Upper lobe of left lung (tissue), 6 donors: ENCODE data around the gene SUSD5. TPM values are rescaled to one million over a fixed set of nuclear protein-coding genes. Genes with fewer than 3 reads are reported as not detected.
"Not testable (repeated sequence)": the region's sequence is repeated elsewhere in the genome, so short reads cannot be mapped to it uniquely, and the experiment has no call there.

Source experiments
- ATAC-seq, 2 donors: fragments of 200-7000 bp; cut with Tn5 transposase; one replicate each; pipeline ENCODE4 v1.9.1; 2022; ENCODE audit warnings: mild to moderate bottlenecking in 2 of 2, moderate library complexity in 2 of 2; ENCODE audit not compliant: low FRiP score in 2 of 2
- DNase-seq, 2 donors: peaks; one replicate each; pipeline ENCODE4 v3.0.0-alpha.2; 2019 to 2020
- H3K27ac ChIP-seq, 4 donors: fragments of 200-600 bp; sonication (generic); one replicate each; pipeline ENCODE4 v1.5.1; 2016 to 2019
- H3K27me3 ChIP-seq, 4 donors: fragments of 200-600 bp; sonication (generic); one replicate each; pipeline ENCODE4 v1.5.1; 2017 to 2019
- H3K36me3 ChIP-seq, 4 donors: fragments of 200-600 bp; sonication (generic); one replicate each; pipeline ENCODE4 v1.5.1; 2016 to 2019
- H3K4me1 ChIP-seq, 4 donors: fragments of 200-600 bp; sonication (generic); one replicate each; pipeline ENCODE4 v1.5.1; 2018 to 2019
- H3K4me3 ChIP-seq, 4 donors: fragments of 200-600 bp; sonication (generic); one replicate each; pipeline ENCODE4 v1.5.1; 2017 to 2019; ENCODE audit warnings: mild to moderate bottlenecking in 2 of 4, moderate library complexity in 1 of 4
- H3K9me3 ChIP-seq, 4 donors: fragments of 200-600 bp; sonication (generic); one replicate each; pipeline ENCODE4 v1.5.1; 2018 to 2019
- EP300 ChIP-seq, 4 donors: sonication (generic); formaldehyde crosslinking; IDR thresholded peaks; one replicate each; pipeline ENCODE4 v1.5.1; 2017; ENCODE audit warnings: antibody characterized with exemption in 4 of 4, control low read depth in 2 of 4
- POLR2A ChIP-seq, 4 donors: fragments of 450-650 bp; IDR thresholded peaks; one replicate each; pipeline ENCODE4 v1.5.1; 2016 to 2017; ENCODE audit warnings: antibody characterized with exemption in 4 of 4, mild to moderate bottlenecking in 2 of 4
- POLR2AphosphoS5 ChIP-seq, 2 donors: sonication (generic); formaldehyde crosslinking; IDR thresholded peaks; one replicate each; pipeline ENCODE4 v1.5.1; 2017; ENCODE audit warnings: antibody characterized with exemption in 2 of 2
- WGBS, 2 donors: methylation state at CpG; one replicate each; pipeline ENCODE4 v1.1.5; 2017 to 2018; 5-methylcytosine and 5-hydroxymethylcytosine counted together
- total RNA-seq, 6 donors: library from RNA; depleted of rRNA in 4 of 6; stranded (reverse); fragments of >200 nt in 4 of 6; gene quantifications; one replicate each; pipeline versions ENCODE4 v1.1.0 to v1.2.1, GENCODE V29; 2016 to 2021
- TF ChIP-seq, protein P1 (sequence below), 6 experiments: fragments of 450-650 bp in 4 of 6; fragments of 200-600 bp in 2 of 6; sonication (generic) in 2 of 6; IDR thresholded peaks; one replicate each; pipeline ENCODE4 v1.5.1; 2016 to 2019; ENCODE audit warnings: antibody characterized with exemption in 6 of 6
- donor health status: DM: no; HTN: no; CAD: no; lungs with moderate emphysema.
- donor health status: DM: no; HTN: yes; CAD: no; lungs with severe emphysema.

SUSD5 gene
- total RNA-seq, 6 donors from 2014 or later: 0.20 to 1.1 (median 0.96) TPM; not detected in 2

DNA sequence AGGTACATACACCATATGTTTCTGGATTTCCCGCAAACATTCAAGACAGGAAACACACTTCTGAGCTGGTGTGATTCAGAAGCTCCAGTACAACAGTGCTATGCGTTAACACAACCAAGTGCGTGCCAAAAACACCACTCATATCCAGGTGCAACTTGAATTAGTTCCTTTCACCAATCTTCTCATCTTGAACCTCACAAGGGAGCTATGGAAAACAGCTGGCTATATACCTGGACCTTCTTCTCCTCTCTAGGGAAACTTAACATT, 31.3 kb downstream of the SUSD5 start:
- no peaks in the 10 kb centered on the region for H3K27me3 ChIP-seq
- no peak overlapping the region for H3K27ac ChIP-seq
- no peak for DNase-seq
- H3K4me1 ChIP-seq: no peaks in the 10 kb centered on the region
- TF ChIP-seq POLR2AphosphoS5 (IDR thresholded peaks at IDR 0.05) (no peak), EP300 (IDR thresholded peaks at IDR 0.05) (no peak), POLR2A (IDR thresholded peaks at IDR 0.05) (no peak)
- TF ChIP-seq, protein P1, sequence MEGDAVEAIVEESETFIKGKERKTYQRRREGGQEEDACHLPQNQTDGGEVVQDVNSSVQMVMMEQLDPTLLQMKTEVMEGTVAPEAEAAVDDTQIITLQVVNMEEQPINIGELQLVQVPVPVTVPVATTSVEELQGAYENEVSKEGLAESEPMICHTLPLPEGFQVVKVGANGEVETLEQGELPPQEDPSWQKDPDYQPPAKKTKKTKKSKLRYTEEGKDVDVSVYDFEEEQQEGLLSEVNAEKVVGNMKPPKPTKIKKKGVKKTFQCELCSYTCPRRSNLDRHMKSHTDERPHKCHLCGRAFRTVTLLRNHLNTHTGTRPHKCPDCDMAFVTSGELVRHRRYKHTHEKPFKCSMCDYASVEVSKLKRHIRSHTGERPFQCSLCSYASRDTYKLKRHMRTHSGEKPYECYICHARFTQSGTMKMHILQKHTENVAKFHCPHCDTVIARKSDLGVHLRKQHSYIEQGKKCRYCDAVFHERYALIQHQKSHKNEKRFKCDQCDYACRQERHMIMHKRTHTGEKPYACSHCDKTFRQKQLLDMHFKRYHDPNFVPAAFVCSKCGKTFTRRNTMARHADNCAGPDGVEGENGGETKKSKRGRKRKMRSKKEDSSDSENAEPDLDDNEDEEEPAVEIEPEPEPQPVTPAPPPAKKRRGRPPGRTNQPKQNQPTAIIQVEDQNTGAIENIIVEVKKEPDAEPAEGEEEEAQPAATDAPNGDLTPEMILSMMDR (IDR thresholded peaks at IDR 0.05): no peak
- no peaks in the 10 kb centered on the region for H3K9me3 ChIP-seq
- no peaks in the 10 kb centered on the region for H3K36me3 ChIP-seq
- no peak overlapping the region for H3K4me3 ChIP-seq
- no peak for ATAC-seq
- WGBS, 2 donors: 82 to 83% methylated on average over 3 of the region's 3 CpGs

DNA sequence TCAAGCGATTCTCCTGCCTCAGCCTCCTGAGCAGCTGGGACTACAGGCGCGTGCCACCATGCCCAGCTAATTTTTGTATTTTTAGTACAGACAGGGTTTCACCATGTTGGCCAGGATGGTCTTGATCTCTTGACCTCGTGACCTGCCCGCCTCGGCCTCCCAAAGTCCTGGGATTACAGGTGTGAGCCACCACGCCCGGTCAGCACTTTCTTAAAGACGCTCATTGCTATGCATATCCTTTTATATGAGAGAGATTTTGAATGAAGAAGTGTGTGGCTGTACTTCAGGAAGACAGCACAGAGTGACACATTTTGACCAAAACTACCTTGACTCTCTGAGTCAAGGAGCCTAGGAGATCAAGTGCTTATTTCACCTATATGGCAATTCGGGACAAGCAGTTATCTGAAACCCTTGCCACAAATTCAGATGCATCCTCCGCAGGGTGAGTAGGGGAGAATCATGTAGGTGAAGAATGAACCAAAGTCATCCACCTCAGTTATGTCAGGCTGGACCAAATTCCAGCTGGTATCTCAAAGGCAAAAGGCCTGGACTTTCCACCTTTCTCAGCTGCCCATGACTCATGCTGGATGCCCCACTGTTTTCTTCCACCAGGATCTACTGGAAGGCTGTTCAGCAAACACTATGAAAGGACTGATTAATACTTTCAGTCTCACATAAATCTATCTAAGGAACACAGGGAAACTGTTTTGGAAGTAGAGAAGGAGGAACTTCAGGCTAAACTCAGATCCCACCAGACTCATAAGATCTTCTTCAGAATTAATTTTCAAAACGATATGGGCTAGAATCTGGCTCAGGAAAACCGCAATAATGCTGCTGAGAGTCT, 31.9 kb downstream of the SUSD5 start:
- Histone ChIP-seq H3K4me1 (no peaks in the 10 kb centered on the region), H3K36me3 (no peaks in the 10 kb centered on the region), H3K27me3 (no peaks in the 10 kb centered on the region), H3K9me3 (no peaks in the 10 kb centered on the region), H3K4me3 (no peak overlapping the region), H3K27ac (no peak overlapping the region)
- DNase-seq (no peak), ATAC-seq (no peak)
- WGBS, 2 donors: 90 to 91% methylated on average over 13 of the region's 13 CpGs
- TF ChIP-seq POLR2A (IDR thresholded peaks at IDR 0.05): no peak
- TF ChIP-seq, protein P1 (IDR thresholded peaks at IDR 0.05): no peak
- TF ChIP-seq EP300 (IDR thresholded peaks at IDR 0.05): no peak
- TF ChIP-seq POLR2AphosphoS5 (IDR thresholded peaks at IDR 0.05): no peak

DNA sequence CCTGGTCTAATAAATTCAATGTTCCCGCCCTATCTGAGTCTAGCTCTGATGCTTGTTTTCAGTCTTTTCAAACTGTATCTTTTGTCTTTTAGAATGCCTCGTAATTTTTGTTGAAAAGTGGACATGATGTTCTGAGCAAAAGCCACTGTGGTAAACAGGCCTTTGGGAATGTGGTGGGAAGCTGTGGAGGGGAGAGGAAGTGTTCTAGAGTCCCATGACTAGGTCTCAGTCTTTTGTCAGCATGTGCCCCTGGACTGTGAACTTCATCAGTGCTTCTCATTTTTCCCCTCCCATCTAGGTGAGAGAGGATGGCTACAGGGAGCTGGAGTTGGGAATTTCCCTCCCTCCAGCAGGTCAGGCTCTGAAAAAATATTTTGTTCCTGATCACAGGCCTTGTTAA, 33.7 kb downstream of the SUSD5 start:
- TF ChIP-seq, protein P1 (IDR thresholded peaks at IDR 0.05): no peak
- TF ChIP-seq EP300 (IDR thresholded peaks at IDR 0.05) (no peak), POLR2A (IDR thresholded peaks at IDR 0.05) (no peak), POLR2AphosphoS5 (IDR thresholded peaks at IDR 0.05) (no peak)
- H3K27me3 ChIP-seq: no peaks in the 10 kb centered on the region
- H3K27ac ChIP-seq: no peak overlapping the region
- H3K4me3 ChIP-seq: no peak overlapping the region
- WGBS, 2 donors: 79 to 86% methylated on average over 2 of the region's 2 CpGs
- H3K4me1 ChIP-seq: no peaks in the 10 kb centered on the region
- DNase-seq: no peak
- H3K36me3 ChIP-seq: no peaks in the 10 kb centered on the region
- H3K9me3 ChIP-seq: no peaks in the 10 kb centered on the region
- ATAC-seq: no peak

DNA sequence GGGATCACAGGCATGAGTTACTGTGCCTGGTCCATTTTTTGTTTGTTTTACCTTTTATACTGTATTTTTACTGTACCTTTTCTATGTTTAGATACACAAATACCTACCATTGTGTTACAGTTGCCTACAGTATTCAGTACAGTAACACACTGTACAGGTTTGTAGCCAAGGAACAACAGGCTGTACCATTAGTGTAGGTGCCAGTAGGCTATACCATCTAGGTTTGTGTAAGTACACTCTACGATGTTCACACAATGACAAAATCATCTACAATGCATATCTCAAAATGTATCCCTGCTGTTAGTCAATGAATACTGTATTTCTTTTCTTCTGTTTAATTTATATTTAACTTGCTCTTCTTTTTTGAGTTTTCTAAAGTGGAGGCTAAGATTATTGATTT, 37.0 kb downstream of the SUSD5 start:
- WGBS, 2 donors: 94 to 96% methylated on average over 1 of the region's 1 CpG

DNA sequence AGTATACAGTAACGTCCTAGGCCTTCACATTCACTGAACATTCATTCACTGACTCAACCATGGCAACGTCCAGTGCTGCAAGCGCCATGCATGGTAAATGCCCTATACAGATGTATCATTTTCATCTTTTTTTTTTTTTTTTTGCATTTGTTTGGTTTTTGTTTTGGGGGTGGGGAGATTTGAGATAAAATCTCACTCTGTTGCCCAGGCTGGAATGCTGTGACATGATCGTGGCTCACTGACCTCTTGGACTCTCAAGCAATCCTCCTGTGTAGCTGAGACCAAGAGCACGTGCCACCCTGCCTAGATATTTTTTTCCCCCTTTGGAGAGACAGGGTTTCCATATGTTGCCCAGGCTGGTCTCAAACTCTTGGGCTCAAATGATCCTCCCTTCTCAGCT, 37.4 kb downstream of the SUSD5 start:
- H3K4me3 ChIP-seq: no peak overlapping the region
- ATAC-seq: no peak
- WGBS, 2 donors: 74 to 83% methylated on average over 5 of the region's 5 CpGs

More for the DNA sequence above, 37.0 kb downstream of the SUSD5 start:
- H3K36me3 ChIP-seq, H3K9me3 ChIP-seq, H3K4me1 ChIP-seq, ATAC-seq, H3K4me3 ChIP-seq, H3K27ac ChIP-seq, DNase-seq, H3K27me3 ChIP-seq: not testable (repeated sequence)

More for the DNA sequence above, 37.4 kb downstream of the SUSD5 start:
- no peaks in the 10 kb centered on the region for H3K4me1 ChIP-seq
- no peaks in the 10 kb centered on the region for H3K36me3 ChIP-seq
- TF ChIP-seq, protein P1 (IDR thresholded peaks at IDR 0.05): no peak
- TF ChIP-seq EP300 (IDR thresholded peaks at IDR 0.05) (no peak), POLR2A (IDR thresholded peaks at IDR 0.05) (no peak), POLR2AphosphoS5 (IDR thresholded peaks at IDR 0.05) (no peak)
- H3K27me3 ChIP-seq: no peaks in the 10 kb centered on the region
- no peak overlapping the region for H3K27ac ChIP-seq
- no peak for DNase-seq
- no peaks in the 10 kb centered on the region for H3K9me3 ChIP-seq
